ENCODE measurements around the gene ADAP1.
"Not testable (repeated sequence)": the region's sequence is repeated elsewhere in the genome, so short reads cannot be mapped to it uniquely, and the experiment has no call there.

DNA sequence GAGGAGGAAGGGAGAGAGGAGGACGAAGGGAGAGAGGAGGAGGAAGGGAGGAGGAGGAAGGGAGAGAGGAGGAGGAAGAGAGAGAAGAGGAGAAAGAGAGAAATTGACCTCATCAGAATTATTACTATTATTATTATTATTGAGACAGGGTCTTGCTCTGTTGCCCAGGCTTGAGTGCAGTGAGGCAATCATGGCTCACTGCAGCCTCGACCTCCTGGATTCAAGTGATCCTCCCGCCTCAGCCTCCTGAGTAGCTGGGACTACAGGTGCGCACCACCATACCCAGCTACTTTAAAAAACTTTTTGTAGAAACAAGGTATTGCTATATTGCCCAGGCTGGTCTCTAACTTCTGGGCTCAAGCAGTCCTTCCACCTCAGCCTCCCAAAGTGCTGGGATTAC, 10.7 kb downstream of the ADAP1 start:
- TF ChIP-seq, protein P1, sequence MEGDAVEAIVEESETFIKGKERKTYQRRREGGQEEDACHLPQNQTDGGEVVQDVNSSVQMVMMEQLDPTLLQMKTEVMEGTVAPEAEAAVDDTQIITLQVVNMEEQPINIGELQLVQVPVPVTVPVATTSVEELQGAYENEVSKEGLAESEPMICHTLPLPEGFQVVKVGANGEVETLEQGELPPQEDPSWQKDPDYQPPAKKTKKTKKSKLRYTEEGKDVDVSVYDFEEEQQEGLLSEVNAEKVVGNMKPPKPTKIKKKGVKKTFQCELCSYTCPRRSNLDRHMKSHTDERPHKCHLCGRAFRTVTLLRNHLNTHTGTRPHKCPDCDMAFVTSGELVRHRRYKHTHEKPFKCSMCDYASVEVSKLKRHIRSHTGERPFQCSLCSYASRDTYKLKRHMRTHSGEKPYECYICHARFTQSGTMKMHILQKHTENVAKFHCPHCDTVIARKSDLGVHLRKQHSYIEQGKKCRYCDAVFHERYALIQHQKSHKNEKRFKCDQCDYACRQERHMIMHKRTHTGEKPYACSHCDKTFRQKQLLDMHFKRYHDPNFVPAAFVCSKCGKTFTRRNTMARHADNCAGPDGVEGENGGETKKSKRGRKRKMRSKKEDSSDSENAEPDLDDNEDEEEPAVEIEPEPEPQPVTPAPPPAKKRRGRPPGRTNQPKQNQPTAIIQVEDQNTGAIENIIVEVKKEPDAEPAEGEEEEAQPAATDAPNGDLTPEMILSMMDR (IDR thresholded peaks at IDR 0.05), result not testable (repeated sequence)
- TF ChIP-seq POLR2A, POLR2AphosphoS5 (IDR thresholded peaks at IDR 0.05): not testable (repeated sequence)
